Tibial nerve (tissue), 4 donors: Measurements from ENCODE around the gene ARAF.
A peak's percentile ranks its signal among the peaks of the same experiment; 100 is the strongest.

ENCODE experiments used
- EP300 ChIP-seq, 2 donors: sonication (generic); formaldehyde crosslinking; IDR thresholded peaks; one replicate each; pipeline ENCODE4 v1.6.1; 2017; ENCODE audit warnings: antibody characterized with exemption in 2 of 2, mild to moderate bottlenecking in 1 of 2
- TF ChIP-seq, protein P1 (sequence below), 5 experiments: fragments of 200-600 bp in 3 of 5; fragments of 450-650 bp in 2 of 5; sonication (generic) in 3 of 5; IDR thresholded peaks; one replicate each; pipeline ENCODE4 v1.5.1; 2016 to 2019; ENCODE audit warnings: antibody characterized with exemption in 5 of 5, mild to moderate bottlenecking in 3 of 5, moderate library complexity in 2 of 5

DNA sequence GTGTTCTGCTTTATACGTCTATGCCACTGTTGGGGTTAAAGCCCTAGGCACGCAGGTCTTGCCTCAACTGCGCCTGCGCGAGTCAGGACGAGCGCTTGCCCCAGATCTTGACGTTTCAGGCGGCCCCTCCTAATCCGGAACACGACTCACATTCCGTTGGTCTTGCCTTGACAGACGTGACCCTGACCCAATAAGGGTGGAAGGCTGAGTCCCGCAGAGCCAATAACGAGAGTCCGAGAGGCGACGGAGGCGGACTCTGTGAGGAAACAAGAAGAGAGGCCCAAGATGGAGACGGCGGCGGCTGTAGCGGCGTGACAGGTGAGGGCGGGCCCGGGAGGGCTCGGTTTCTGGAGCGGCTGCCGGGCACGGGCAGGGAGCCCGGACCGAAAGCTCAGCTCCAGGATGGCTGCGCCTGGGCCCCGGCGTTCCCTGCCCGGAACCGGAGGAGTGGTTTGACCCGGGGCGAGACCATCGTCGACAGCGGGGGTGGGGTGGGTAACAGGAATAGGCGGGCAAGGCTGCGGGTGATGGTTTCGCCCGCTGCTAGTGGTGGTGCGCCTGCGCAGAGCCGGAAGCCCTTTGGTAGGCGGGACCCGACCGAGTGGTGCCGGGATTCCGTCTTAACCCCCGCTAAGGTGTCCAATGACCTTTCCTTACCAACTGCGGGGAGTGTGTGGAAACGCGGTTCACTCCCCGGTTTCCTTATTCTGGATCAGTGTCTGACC lies at the start of gene ARAF:
- TF ChIP-seq, protein P1, sequence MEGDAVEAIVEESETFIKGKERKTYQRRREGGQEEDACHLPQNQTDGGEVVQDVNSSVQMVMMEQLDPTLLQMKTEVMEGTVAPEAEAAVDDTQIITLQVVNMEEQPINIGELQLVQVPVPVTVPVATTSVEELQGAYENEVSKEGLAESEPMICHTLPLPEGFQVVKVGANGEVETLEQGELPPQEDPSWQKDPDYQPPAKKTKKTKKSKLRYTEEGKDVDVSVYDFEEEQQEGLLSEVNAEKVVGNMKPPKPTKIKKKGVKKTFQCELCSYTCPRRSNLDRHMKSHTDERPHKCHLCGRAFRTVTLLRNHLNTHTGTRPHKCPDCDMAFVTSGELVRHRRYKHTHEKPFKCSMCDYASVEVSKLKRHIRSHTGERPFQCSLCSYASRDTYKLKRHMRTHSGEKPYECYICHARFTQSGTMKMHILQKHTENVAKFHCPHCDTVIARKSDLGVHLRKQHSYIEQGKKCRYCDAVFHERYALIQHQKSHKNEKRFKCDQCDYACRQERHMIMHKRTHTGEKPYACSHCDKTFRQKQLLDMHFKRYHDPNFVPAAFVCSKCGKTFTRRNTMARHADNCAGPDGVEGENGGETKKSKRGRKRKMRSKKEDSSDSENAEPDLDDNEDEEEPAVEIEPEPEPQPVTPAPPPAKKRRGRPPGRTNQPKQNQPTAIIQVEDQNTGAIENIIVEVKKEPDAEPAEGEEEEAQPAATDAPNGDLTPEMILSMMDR (IDR thresholded peaks at IDR 0.05) = peak in 1 of 5 experiments; percentile 39
- TF ChIP-seq EP300 (IDR thresholded peaks at IDR 0.05) = peak in 1 of 2 donors; percentile 87
